HG03378 (cell line): ENCODE results near the gene BTBD3.

Experiments used
- ATAC-seq: cut with Tn5 transposase; IDR thresholded peaks from one replicate; pipeline ENCODE4 v1.9.1; 2021; ENCODE audit warnings: mild to moderate bottlenecking, moderate library complexity; ENCODE audit not compliant: unreplicated experiment

The BTBD3 gene

DNA sequence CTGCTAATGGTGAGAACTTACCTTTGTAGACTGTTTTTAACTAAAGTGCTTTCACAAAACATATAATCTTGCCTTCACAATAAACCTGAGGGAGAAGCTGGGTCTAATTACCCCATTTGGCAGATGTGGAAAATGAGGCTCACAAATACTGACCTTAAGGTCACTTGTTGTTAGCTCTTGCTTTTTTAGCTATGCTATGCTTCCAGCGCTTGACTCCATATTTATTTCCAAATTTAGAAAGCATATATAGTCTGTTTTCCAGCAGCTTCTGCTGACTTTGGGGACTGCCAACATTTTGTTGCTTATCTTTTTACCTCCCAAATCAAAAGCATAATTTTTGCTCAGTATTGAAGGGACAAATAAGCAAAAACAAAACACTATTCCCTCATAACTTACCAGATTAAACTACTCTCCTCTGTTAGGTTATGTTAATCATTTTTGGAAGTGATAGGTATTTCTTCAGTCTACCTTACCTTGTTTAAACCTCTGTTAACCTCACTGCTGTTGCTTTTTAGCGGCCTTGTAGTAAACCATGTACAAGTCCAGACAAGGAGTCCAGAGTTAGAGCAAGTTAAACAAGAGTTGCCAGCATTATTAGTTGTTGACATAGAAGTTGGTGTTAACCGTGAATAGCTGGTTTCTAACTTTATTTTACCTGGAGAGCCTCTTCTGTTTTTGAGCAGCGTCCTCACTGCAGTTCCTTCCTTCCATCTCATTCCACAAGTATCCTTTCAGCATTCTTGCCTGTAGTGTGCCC is 4.9 kb upstream of the BTBD3 start:
- no peak for ATAC-seq

DNA sequence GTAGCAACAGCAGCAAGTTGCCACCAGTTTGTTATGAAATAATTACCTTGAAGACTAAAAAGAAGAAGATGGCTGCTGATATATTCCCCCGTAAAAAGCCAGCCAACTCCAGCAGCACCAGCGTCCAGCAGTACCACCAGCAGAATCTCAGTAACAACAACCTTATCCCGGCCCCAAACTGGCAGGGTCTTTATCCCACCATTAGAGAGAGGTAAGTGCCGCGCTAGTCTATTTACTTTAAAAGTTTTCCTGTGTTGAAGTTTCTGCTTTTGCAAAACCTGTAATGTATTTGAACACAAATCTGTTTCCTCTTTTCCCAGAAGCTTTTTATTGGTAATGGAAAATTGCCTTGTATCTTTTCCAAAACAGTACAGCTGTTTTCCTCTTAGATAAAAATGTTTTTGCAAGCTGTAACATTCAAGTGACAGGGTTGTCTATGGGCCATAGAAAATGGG is 725 bp downstream of the BTBD3 start:
- no peak for ATAC-seq

DNA sequence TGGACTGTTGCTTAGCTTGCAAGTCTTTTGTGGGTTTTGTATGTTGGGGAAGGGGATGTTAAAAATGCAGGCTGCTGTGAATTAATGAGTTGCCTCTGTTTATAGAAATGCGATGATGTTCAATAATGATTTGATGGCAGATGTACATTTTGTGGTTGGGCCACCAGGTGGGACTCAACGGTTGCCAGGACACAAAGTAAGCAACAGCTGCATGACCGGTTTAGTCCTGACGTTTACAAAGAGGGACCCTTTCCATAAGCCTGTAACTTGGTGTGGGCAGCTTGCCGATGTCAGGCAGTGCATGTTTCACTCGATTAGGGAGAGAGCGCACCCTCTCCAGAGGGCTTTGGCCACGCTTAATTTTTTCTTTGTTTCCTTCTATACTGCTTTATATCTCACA is 1.3 kb downstream of the BTBD3 start:
- ATAC-seq: no peak

DNA sequence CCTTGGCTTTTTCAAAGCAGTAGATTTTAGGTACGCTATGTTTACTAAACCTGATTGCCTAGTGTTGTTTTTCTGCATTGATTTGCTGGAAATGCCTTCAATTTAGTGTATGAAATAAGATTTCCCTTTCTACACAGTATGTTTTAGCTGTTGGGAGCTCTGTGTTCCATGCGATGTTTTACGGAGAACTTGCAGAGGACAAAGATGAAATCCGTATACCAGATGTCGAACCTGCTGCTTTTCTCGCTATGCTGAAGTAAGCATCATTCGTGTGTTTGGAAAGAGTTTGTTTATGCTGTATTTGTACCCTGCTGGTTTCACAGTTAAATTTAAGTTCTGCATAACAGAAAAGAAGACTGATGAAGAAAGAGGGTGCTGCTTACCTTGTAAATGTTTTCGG is 1.9 kb downstream of the BTBD3 start:
- no peak for ATAC-seq

DNA sequence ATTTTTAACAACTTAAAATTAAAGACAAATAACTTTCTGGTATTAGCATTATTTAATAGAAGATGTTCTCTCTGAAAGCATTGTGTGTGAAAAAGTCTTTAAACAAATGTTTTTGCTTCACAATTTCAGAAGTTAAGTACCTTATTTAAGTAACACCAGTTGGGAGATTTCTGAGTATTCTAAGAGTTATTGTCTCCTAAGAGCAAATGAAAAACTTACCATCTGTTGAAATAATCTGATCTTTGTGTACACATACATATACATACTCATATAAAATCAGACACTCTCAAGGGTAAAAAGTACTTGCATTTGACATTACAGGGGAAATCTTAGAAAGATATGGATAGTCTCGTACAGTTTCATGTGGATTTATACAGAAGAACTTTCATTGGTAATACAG is 2.4 kb downstream of the BTBD3 start:
- no peak for ATAC-seq

DNA sequence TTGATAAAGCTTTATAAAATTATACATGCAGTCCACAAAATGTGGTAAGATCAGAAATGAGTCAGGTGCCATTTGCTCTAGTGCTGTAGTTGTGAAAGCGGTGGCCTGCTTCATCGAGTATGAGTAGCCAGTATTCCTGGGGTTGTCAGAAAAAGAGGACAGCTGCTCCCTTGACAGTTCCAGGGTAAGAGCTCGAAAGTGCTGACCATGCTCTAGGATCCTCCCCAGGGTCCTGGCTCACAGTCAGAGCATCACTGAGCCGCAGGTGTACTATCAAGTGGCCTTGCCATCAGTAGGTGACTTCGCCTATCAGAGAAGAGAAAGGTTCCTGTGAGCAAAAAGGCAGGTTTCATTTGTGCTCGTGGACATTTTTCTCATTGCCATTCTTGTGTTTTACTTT is 3.6 kb downstream of the BTBD3 start:
- no peak for ATAC-seq

DNA sequence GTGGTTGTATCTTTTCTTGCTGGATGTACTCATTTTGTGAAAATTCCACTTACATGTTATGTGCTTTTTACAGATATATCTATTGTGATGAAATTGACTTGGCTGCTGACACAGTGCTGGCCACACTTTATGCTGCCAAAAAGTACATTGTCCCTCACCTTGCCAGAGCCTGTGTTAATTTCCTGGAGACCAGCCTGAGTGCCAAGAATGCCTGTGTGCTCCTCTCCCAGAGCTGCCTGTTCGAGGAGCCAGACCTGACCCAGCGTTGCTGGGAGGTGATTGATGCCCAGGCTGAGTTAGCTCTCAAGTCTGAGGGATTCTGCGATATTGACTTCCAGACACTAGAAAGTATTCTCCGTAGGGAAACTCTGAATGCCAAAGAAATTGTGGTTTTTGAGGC is 4.9 kb downstream of the BTBD3 start:
- ATAC-seq: no peak

DNA sequence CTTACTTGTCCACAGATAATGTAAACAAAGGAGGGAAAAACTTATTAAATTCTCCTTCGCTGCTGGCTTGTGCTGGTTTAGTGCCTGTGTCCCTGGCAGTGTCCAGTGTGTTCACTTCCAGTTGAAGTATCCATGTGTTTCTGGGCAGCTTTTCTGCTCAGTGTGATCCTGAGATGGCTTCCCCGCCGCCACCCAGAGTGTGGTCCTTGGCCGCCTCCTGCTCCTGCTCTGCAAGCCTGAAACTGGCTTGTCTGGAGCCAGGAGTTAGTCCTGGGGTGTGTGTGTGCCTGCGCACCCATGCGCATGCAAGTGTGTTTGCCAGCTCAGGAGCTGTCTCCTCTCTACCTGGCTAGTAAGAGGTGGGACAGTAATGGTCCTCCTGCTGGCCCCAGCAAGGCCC is 7.2 kb downstream of the BTBD3 start:
- no peak for ATAC-seq

DNA sequence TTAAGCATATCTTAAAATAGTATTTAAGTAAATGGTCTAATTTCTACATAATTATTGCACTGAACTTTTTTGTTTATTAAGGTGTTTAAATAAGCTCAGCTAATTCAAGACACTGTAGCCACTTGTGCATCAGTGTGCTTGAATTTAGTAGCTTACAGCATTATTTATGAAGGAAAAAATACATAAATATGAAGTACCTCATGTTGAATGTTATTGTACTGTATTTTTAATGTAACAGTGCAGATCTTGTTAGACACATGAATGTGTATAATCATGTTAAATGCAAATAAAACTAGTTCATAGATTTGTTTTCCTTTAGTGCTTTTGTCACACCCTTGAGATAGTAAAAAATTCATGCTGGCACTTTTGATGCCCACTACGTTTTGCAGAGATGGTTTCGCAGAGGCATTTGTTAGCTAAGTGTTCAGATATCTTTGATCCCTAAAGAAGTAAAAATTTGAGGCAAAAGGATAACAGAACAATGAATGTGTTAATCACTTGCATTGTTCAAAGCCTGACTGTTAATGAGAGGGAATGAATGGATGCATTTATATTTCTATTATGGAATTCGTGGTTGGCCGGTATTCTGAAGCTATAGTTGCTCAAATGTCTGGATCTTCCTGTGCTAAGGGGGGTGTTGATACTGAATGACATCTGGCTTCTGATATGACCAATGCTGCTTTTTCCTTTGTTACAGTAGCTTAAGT is 8.8 kb downstream of the BTBD3 start:
- no peak for ATAC-seq

DNA sequence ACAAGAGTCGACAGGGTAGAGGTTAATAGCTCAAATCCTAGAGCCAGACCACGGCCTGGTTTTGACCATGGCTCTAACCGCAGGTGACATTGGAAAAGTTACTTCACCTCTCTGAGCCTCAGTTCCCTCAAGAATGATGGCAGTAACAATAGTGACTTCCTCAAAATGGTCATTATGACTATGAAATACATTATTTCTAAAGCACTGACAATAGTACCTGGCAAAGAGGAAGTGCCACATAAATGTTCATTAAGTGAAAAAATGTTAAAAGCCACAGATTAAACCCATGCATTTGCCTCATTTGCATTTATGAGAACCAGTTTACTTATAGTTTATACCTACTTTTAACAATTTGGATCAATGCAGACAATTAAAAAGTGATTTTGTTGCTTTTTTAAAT is 12.3 kb downstream of the BTBD3 start:
- ATAC-seq: no peak

DNA sequence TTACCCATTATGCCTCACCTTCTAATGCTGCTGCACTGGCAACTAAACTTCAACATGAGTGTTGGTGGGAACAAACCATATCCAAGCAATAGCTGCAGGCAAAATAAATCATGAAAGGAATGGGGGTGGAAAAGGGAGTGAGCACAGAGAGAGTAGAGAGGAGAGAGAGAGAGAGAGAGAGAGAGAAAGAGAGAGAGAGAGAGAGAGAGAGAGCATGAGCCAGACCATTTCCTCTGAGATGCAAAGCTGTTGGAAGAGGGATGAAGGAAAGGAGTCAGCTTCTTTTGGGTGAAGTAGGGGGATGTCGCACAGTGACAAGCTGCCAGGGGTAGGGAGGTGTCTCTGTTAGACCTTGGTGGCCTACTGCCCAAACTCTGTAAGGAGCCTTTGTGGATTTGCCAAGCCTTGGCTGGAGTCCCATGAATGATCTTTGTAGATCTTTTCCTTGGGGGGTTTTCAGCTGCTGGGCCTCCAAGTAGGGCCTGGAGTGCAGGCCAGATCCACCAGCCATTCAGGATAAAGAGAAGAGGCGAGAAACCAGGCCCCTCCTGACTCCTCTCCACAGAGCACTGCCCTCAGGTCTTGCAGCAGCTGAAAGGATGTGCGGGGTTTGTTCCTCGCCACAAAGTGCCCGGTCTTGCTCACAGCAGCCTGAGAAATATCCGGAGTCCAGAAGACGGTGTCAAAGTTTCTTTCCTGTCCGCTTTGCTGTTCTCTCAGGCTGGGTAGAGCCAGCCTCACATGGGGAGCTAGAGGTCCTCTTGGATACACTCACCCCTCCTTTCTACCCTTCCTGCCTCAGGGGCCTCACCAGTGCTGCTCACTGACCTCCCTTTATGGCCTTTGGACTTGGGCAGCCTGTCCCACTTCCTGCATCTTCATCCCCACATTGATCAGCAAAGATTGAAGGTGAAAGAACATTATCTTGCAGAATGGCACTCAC is 17.8 kb downstream of the BTBD3 start:
- no peak for ATAC-seq

DNA sequence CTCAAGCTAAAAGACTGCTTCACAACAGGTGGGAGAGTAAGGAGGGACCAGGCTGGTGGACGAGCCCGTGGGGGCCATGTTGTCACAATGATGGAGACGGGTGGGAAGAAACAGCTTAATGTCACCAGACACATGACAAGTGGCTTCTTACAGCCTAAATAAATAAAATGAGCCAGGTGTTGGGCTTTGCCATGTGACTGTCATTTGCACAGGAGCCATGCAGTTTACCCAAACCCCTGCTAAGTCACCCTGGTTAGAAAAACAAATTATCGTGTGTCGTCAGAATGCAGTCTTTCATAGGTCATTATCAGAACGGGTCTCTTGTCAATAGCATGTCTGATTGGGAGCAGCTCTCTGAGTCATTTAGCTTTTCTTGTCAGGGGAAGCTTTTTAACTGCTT is 18.5 kb downstream of the BTBD3 start:
- ATAC-seq: no peak

DNA sequence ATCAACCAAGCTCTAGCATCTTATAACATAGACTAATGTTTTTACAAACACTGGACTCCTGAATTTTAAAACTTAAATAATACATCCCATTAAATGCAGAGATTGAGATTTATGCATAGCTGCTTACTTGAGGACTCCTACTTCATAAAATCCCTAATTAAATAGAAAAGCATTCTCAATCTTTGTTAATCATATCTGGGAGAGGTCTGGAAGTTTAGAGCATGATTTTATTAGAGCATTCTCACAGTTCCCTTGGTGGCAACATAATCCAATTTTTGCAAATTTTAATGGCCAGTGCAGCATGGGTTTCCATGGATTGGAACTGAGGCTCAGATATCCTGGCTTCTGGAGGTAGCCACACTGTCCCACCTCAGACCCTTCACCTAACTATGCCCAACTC is 19.5 kb downstream of the BTBD3 start:
- ATAC-seq: no peak

DNA sequence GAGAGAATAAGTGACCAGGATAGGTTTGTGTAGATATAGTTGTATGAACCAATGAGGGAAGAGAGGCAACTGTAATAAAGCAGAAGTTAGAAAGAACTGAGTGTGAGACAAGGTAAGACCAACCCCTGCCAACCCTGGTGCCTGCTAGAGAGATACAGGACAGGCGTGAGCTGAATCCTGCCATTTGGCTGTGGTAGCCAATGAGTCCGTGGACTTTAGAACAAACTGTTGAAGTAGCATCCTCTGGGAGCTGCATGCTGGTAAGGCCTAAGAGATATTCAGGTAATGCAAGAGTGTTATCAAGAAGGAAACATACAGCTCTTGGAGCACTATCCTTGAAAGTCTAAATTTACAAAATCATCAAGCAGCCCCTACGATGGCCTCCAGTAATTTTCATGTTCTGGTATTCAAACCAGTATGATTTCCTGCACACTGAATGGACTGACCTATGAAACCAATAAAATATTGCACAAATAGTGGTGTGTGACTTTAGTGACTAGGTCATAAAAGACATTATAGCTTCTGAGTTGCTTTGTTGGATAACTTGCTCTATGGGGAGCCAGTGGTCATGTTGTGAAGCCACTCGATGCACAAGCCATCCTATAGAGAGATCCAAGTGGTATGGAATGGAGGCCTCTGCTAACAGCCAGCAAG is 24.0 kb downstream of the BTBD3 start:
- no peak for ATAC-seq

DNA sequence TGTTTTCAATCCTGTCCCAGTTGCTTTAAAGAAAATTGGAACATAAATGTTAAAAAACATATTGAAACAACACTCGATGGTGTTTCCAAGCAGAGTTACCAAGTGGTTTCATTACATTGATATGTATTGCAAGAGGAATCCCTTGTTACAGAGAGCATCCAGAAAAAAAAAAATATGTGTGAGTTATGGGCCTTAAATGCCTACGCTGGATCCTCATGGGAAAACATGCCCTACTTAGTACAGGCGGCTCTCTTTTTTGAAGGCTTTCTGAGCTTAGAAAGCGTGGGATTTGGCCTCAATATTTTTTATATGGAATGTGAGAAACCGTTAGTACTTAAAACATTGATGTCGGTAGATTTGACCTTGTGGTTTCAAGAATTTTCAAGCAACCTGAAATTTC is 26.1 kb downstream of the BTBD3 start:
- no peak for ATAC-seq

DNA sequence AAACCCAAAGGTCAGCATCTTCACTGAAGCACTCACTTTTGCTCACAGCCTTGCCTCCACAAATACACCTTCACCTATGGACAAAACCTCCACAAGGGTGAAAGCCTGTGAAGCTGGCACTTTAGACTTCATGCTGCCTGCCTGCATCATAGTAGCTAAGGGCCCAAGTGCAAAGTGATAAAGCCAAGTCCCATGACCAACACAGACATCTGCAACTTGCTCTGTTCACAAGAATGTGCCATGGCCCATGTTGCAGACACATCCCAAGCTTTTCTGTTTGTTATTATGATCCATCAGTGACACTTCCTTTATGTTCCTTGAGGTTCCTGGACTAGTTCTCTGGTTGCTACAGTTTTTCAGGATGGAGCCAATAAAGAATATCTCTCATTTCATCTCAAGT is 31.1 kb downstream of the BTBD3 start:
- no peak for ATAC-seq

DNA sequence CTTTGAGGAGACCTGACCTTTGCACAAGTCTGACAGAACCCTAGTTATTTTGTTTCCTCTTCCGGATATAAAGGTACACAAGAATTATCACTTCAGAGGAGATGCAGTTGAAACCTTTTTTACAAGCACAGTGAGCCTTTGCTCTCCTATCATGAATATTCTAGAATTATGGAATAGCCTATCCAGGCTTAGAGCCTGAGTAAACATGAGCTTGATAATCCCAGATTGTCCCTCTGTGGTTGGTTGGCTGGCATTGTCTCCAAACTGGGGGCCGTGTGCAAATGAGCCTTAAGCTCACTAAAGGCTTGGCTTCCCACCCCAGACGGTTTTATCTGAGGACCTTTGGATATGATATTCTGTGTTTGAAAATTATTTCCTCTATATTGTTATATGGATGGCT is 32.0 kb downstream of the BTBD3 start:
- no peak for ATAC-seq

DNA sequence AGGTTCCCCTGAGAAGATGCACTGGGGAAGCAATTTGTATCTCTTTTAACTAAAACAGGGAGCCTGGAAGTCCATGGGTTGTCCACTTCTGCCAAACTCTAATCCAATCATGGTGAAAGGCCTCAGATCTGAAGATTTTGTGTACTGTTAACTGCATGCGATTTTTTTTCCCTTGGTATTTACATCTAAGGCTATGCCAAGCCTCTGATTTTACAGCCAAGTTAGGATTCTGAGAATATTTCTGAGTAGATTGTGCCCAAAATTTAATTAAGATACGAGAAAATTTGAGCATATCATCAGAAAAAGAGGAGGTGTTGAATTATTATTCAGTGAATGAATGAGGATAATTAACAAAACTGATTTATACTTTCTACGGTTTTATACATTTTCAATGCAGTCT is 34.0 kb downstream of the BTBD3 start:
- no peak for ATAC-seq

DNA sequence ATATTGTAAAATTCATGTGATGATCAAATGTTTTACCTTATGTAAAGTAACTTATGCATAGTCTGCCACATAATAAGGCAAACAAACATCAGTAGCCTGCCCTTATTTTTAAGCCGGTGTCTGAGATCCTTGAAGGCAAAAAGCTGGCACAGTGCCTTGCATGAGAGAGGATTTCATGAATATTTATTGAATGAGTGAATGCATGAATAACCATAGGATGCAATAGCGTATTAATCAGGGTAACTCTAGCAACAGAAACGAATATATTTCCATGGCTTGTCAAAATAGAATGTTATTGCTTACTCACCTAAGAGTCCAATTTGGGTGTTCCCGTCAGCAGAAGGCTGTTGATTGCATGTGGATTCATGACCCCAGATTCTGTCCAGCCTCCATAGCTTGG is 34.9 kb downstream of the BTBD3 start:
- no peak for ATAC-seq

DNA sequence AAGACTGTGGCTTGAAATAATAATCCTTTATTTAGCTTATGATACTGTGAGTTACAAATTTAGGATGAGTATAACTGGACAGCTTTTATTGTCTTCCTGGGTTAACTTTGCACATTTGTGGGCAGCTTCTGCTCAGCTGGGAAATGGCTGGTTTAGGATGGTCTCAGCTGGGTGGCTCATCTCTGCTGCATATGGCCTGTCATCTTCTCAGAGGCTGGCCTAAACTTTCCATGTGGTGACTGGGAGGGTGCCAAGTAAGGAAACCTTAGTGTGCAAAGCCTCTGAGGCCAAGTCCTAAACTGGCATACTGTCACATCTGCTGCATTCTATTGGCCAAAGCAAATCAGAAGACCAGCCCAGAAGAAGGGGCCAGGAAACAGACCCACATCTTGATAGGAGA is 40.2 kb downstream of the BTBD3 start:
- ATAC-seq: no peak

DNA sequence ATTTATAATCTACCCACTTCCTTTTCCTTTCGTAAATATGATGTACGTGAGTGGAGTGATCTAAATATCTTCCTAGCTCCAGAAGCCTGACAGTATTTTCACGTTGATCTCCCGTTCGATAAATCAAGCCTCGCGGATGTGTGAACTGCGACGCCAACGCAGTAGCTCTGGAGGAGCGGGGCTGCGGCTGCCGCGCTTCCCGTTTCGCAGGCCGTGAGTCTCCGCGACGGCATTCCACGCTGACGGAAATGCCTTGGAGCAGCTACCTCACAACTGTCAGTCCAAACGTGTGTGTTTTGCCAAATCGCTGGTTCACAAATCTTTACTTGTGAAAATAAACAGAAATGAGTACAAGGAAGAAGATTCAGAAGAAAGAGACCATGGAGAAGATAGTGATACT is 41.2 kb downstream of the BTBD3 start:
- ATAC-seq: no peak
